SK-N-SH (cell line): ENCODE measurements around the gene PSME4. TPM values are rescaled to one million over a fixed set of nuclear protein-coding genes. Genes with fewer than 3 reads are reported as not detected.

Experiments
- CTCF ChIA-PET: fragments of 300-600, 350-600 bp; formaldehyde crosslinking; extraction: SDS; loops from one replicate; lab custom pipeline; 2021; lab: Yijun Ruan, JAX
- POLR2A ChIA-PET: fragments of 350-600 bp; sonication (Branson Sonifier 250); formaldehyde crosslinking; extraction: SDS; loops from one replicate; lab custom pipeline; 2020; ENCODE audit warnings: antibody characterized with exemption, inconsistent platforms; lab: Yijun Ruan, JAX
- DNase-seq: peaks from one replicate; pipeline ENCODE4 v3.0.0; 2012
- H2AFZ ChIP-seq: fragments of 200-600 bp; sonication (generic); 2 replicates; pipeline ENCODE4 v1.8.1; 2016; ENCODE audit warnings: antibody characterized with exemption, mild to moderate bottlenecking, low read depth
- H3F3A ChIP-seq: fragments of 200-600 bp; sonication (generic); replicated peaks from 2 replicates; pipeline ENCODE3; 2016; ENCODE audit warnings: antibody characterized with exemption, mild to moderate bottlenecking; ENCODE audit not compliant: insufficient read depth
- H3K27ac ChIP-seq, 2 experiments: fragments of 200-500 bp in 1 of 2; fragments of 200-600 bp in 1 of 2; sonication (Bioruptor generic) in 1 of 2; sonication (generic), shearing (Covaris generic) in 1 of 2; 2 replicates each; pipeline versions ENCODE4 v1.5.1 to v1.6.1; 2014 to 2016; ENCODE audit warnings: low read depth in 2 of 2, inconsistent platforms in 1 of 2, low read length in 1 of 2, mild to moderate bottlenecking in 1 of 2, mixed read lengths in 1 of 2
- H3K27me3 ChIP-seq: fragments of 200-600 bp; sonication (generic), shearing (Covaris generic); 2 replicates; pipeline ENCODE4 v1.6.1; 2016; ENCODE audit warnings: mixed run types; ENCODE audit not compliant: insufficient read depth
- H3K36me3 ChIP-seq, 2 experiments: fragments of 200-500 bp in 1 of 2; fragments of 200-600 bp in 1 of 2; sonication (Bioruptor generic) in 1 of 2; sonication (generic) in 1 of 2; replicated peaks in 1 of 2; 2 replicates each; pipeline versions ENCODE3 to v1.5.1; 2014 to 2016; ENCODE audit warnings: low read length in 1 of 2, mild to moderate bottlenecking in 1 of 2; ENCODE audit not compliant: insufficient read depth in 2 of 2, control insufficient read depth in 1 of 2
- H3K4me1 ChIP-seq, 2 experiments: fragments of 200-500 bp in 1 of 2; fragments of 200-600 bp in 1 of 2; sonication (Bioruptor generic) in 1 of 2; sonication (generic), shearing (Covaris generic) in 1 of 2; 2 replicates each; pipeline versions ENCODE4 v1.5.1 to v1.6.1; 2014 to 2016; ENCODE audit warnings: low read depth in 1 of 2, low read length in 1 of 2, mixed run types in 1 of 2; ENCODE audit not compliant: insufficient read depth in 2 of 2, control insufficient read depth in 1 of 2
- H3K4me2 ChIP-seq: fragments of 200-600 bp; sonication (generic), shearing (Covaris generic); 2 replicates; pipeline ENCODE4 v1.6.1; 2017; ENCODE audit warnings: mixed run types
- H3K4me3 ChIP-seq, 2 experiments: fragments of 200-500 bp in 1 of 2; fragments of 200-600 bp in 1 of 2; sonication (Bioruptor generic) in 1 of 2; sonication (generic), shearing (Covaris generic) in 1 of 2; 2 replicates each; pipeline versions ENCODE4 v1.5.1 to v1.8.1; 2014 to 2016; ENCODE audit warnings: low read depth in 2 of 2, inconsistent platforms in 1 of 2, low read length in 1 of 2, mild to moderate bottlenecking in 1 of 2, mixed read lengths in 1 of 2, moderate library complexity in 1 of 2
- H3K79me2 ChIP-seq: fragments of 200-600 bp; sonication (generic); 2 replicates; pipeline ENCODE4 v1.8.1; 2017; ENCODE audit warnings: mild to moderate bottlenecking; ENCODE audit not compliant: insufficient read depth
- H3K9ac ChIP-seq: fragments of 200-600 bp; sonication (generic); 2 replicates; pipeline ENCODE4 v1.6.1; 2017; ENCODE audit warnings: mixed run types
- H3K9me2 ChIP-seq: fragments of 200-600 bp; sonication (generic); 2 replicates; pipeline ENCODE4 v1.6.1; 2017; ENCODE audit warnings: mixed run types
- H3K9me3 ChIP-seq: fragments of 200-600 bp; sonication (generic); 2 replicates; pipeline ENCODE4 v1.6.1; 2017; ENCODE audit warnings: mixed run types, mild to moderate bottlenecking, moderate library complexity
- H4K20me1 ChIP-seq: fragments of 200-600 bp; sonication (generic); 2 replicates; pipeline ENCODE4 v1.6.1; 2017; ENCODE audit warnings: mild to moderate bottlenecking, mixed run types; ENCODE audit not compliant: insufficient read depth
- CHD2 ChIP-seq: fragments of 150-350 bp; IDR thresholded peaks from 2 replicates; pipeline ENCODE4 v1.6.1; 2018; ENCODE audit warnings: low read length; ENCODE audit not compliant: partially characterized antibody
- ELF1 ChIP-seq: IDR thresholded peaks from 2 replicates; pipeline ENCODE4 v1.4.0; 2012
- EP300 ChIP-seq, 2 experiments: IDR thresholded peaks; 2 replicates each; pipeline versions ENCODE4 v1.4.0 to v1.6.1; 2012; ENCODE audit warnings: borderline replicate concordance in 1 of 2, low read depth in 1 of 2, low read length in 1 of 2
- EZH2phosphoT487 ChIP-seq: fragments of 200-600 bp; sonication (generic); IDR thresholded peaks from 2 replicates; pipeline ENCODE4 v1.6.1; 2017; ENCODE audit warnings: low read depth, mixed run types, mild to moderate bottlenecking, antibody characterized with exemption, moderate library complexity, borderline replicate concordance
- FOSL2 ChIP-seq: IDR thresholded peaks from 2 replicates; pipeline ENCODE4 v1.4.0; 2012; ENCODE audit warnings: low read depth, mild to moderate bottlenecking, moderate library complexity, borderline replicate concordance
- FOXJ3 ChIP-seq: sonication (generic); formaldehyde crosslinking; IDR thresholded peaks from 2 replicates; pipeline ENCODE4 v1.5.1; 2020; ENCODE audit warnings: mild to moderate bottlenecking, missing genetic modification reagents
- GABPA ChIP-seq: IDR thresholded peaks from 2 replicates; pipeline ENCODE4 v1.4.0; 2012; ENCODE audit warnings: low read depth, mild to moderate bottlenecking
- JUND ChIP-seq: IDR thresholded peaks from 2 replicates; pipeline ENCODE4 v1.4.0; 2012
- MEF2A ChIP-seq: IDR thresholded peaks from 2 replicates; pipeline ENCODE4 v1.4.0; 2012; ENCODE audit warnings: low read depth, borderline replicate concordance
- MXI1 ChIP-seq: IDR thresholded peaks from 2 replicates; pipeline ENCODE4 v1.6.1; 2012; ENCODE audit warnings: mild to moderate bottlenecking, low read depth, low read length, improper control_type of control experiment
- PBX3 ChIP-seq: IDR thresholded peaks from 2 replicates; pipeline ENCODE4; 2012
- POLR2AphosphoS5 ChIP-seq: IDR thresholded peaks from 2 replicates; pipeline ENCODE4 v1.6.1; 2012; ENCODE audit warnings: low read depth, low read length
- RAD21 ChIP-seq: IDR thresholded peaks from 2 replicates; pipeline ENCODE4 v1.6.1; 2012; ENCODE audit warnings: mild to moderate bottlenecking, low read length
- RCOR1 ChIP-seq: fragments of 150-350 bp; IDR thresholded peaks from 2 replicates; pipeline ENCODE4 v1.6.1; 2017; ENCODE audit warnings: antibody characterized with exemption, low read length
- REST ChIP-seq: IDR thresholded peaks from 2 replicates; pipeline ENCODE4 v1.6.1; 2012; ENCODE audit warnings: mild to moderate bottlenecking, low read depth, low read length, moderate library complexity
- RFX5 ChIP-seq: IDR thresholded peaks from 2 replicates; pipeline ENCODE4 v1.6.1; 2012; ENCODE audit warnings: mild to moderate bottlenecking, improper control_type of control experiment, low read length
- RXRA ChIP-seq: IDR thresholded peaks from 2 replicates; pipeline ENCODE4 v1.4.0; 2012; ENCODE audit warnings: low read depth, mild to moderate bottlenecking, borderline replicate concordance
- SIN3A ChIP-seq: IDR thresholded peaks from 2 replicates; pipeline ENCODE4 v1.6.1; 2012; ENCODE audit warnings: low read depth, mild to moderate bottlenecking, low read length, moderate library complexity, borderline replicate concordance
- SMC3 ChIP-seq: IDR thresholded peaks from 2 replicates; pipeline ENCODE4 v1.6.1; 2012; ENCODE audit warnings: low read depth, low read length, improper control_type of control experiment
- TAF1 ChIP-seq: IDR thresholded peaks from 2 replicates; pipeline ENCODE4 v1.6.1; 2012; ENCODE audit warnings: low read depth, mild to moderate bottlenecking, low read length, moderate library complexity, borderline replicate concordance
- TCF12 ChIP-seq: IDR thresholded peaks from 2 replicates; pipeline ENCODE4 v1.4.0; 2012
- USF1 ChIP-seq: IDR thresholded peaks from 2 replicates; pipeline ENCODE4 v1.4.0; 2012; ENCODE audit warnings: low read depth, borderline replicate concordance
- YY1 ChIP-seq: IDR thresholded peaks from 2 replicates; pipeline ENCODE4 v1.4.0; 2012; ENCODE audit warnings: low read depth, mild to moderate bottlenecking
- WGBS: methylation state at CpG from one replicate; pipeline ENCODE4 v1.1.6; 2017; ENCODE audit warnings: low lambda C conversion rate; 5-methylcytosine and 5-hydroxymethylcytosine counted together
- polyA plus RNA-seq, 3 experiments: library from polyadenylated mRNA; depleted of rRNA; stranded (reverse); fragments of >200 nt; gene quantifications; 2 replicates each; pipeline ENCODE4 v1.2.3, GENCODE V29; 2012
- TF ChIP-seq, protein P1 (sequence below): IDR thresholded peaks from 2 replicates; pipeline ENCODE4 v1.4.0; 2012; ENCODE audit warnings: low read depth
- TF ChIP-seq, protein P2 (sequence below): fragments of 150-350 bp; IDR thresholded peaks from 2 replicates; pipeline ENCODE4 v1.6.1; 2017; ENCODE audit warnings: antibody characterized with exemption, low read length, low read depth, borderline replicate concordance
- TF ChIP-seq, protein P3 (sequence below): fragments of 200-600 bp; sonication (generic); IDR thresholded peaks from 2 replicates; pipeline ENCODE4 v1.6.1; 2017; ENCODE audit warnings: antibody characterized with exemption, mild to moderate bottlenecking, moderate library complexity

The PSME4 gene
- polyA plus RNA-seq, 1 of the 3 experiments (the other 2 are of a cell fraction): 12.8 TPM

GRCh38 chr2:53880756-53881155 is 90.0 kb downstream of the PSME4 start:
- Histone ChIP-seq H3K27ac (peak overlapping the region; percentile 28 to 38; a peak in 2 of 4 replicates), H3K9me2 (no peaks in the 10 kb centered on the region), H3K79me2 (no peaks in the 10 kb centered on the region), H2AFZ (no peak overlapping the region), H3K4me3 (no peak overlapping the region), H3K36me3 (peaks cover 43 to 63% of the 10 kb centered on the region in 2 experiments), H3F3A (peaks cover 12% of the 10 kb centered on the region), H3K9me3 (no peaks in the 10 kb centered on the region), H3K9ac (no peak overlapping the region), H3K27me3 (no peaks in the 10 kb centered on the region), H4K20me1 (no peaks in the 10 kb centered on the region), H3K4me1 (peaks cover 0 to 13% of the 10 kb centered on the region in 2 experiments; a peak in 3 of 4 replicates), H3K4me2 (no peak overlapping the region)
- ChIA-PET POLR2A (no interaction called here), CTCF (interaction anchor here (0.7 kb wide), 1 partner anchor 232 kb away, joined by 3 read pairs; no protein-coding TSS in a partner anchor)
- WGBS: 52% methylated on average over 3 of the region's 3 CpGs
- DNase-seq: no peak
- TF ChIP-seq GABPA (no peak), SMC3 (no peak), RCOR1 (no peak), MXI1 (no peak), CHD2 (no peak), EP300 (IDR thresholded peaks at IDR 0.05; ENCODE audit: borderline replicate concordance in 1 of 2, low read depth in 1 of 2, low read length in 1 of 2) (no peak), TCF12 (peak; percentile 16; the same call in 1 of the 2 replicates), FOSL2 (peak; percentile 81), YY1 (no peak), USF1 (no peak), PBX3 (no peak), SIN3A (no peak), REST (no peak), ELF1 (no peak), RFX5 (no peak), EZH2phosphoT487 (no peak), RAD21 (no peak), TAF1 (no peak), JUND (peak; percentile 24; the same call in 1 of the 2 replicates), POLR2AphosphoS5 (no peak), FOXJ3 (CRISPR knock-in tag) (no peak), RXRA (no peak), MEF2A (no peak)
- TF ChIP-seq, protein P1, sequence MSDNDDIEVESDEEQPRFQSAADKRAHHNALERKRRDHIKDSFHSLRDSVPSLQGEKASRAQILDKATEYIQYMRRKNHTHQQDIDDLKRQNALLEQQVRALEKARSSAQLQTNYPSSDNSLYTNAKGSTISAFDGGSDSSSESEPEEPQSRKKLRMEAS: no peak
- TF ChIP-seq, protein P2, sequence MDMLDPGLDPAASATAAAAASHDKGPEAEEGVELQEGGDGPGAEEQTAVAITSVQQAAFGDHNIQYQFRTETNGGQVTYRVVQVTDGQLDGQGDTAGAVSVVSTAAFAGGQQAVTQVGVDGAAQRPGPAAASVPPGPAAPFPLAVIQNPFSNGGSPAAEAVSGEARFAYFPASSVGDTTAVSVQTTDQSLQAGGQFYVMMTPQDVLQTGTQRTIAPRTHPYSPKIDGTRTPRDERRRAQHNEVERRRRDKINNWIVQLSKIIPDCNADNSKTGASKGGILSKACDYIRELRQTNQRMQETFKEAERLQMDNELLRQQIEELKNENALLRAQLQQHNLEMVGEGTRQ: no peak
- TF ChIP-seq, protein P3, sequence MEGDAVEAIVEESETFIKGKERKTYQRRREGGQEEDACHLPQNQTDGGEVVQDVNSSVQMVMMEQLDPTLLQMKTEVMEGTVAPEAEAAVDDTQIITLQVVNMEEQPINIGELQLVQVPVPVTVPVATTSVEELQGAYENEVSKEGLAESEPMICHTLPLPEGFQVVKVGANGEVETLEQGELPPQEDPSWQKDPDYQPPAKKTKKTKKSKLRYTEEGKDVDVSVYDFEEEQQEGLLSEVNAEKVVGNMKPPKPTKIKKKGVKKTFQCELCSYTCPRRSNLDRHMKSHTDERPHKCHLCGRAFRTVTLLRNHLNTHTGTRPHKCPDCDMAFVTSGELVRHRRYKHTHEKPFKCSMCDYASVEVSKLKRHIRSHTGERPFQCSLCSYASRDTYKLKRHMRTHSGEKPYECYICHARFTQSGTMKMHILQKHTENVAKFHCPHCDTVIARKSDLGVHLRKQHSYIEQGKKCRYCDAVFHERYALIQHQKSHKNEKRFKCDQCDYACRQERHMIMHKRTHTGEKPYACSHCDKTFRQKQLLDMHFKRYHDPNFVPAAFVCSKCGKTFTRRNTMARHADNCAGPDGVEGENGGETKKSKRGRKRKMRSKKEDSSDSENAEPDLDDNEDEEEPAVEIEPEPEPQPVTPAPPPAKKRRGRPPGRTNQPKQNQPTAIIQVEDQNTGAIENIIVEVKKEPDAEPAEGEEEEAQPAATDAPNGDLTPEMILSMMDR: no peak
